HepG2 (cell line): ENCODE measurements around the gene ADGRB3. TPM values are rescaled to one million over a fixed set of nuclear protein-coding genes. Genes with fewer than 3 reads are reported as not detected.

Experiments
- ATAC-seq: fragments of 200-7000 bp; cut with Tn5 transposase; 3 replicates; pipeline ENCODE4 v1.9.1; 2020; ENCODE audit warnings: mild to moderate bottlenecking, moderate library complexity
- BruUV-seq: library from RNA; stranded (reverse); fragments of 400-500 nt; replicated peaks from 2 replicates; lab custom pipeline; 2021; lab: Mats Ljungman, UMichigan
- CTCF ChIA-PET: fragments of 300-600 bp; formaldehyde crosslinking; extraction: SDS; loops from one replicate; lab custom pipeline; 2021; ENCODE audit warnings: low total read pairs, inconsistent platforms, low intra/inter-chr PET ratio; lab: Yijun Ruan, JAX
- POLR2A ChIA-PET: fragments of 350-600 bp; sonication (Branson Sonifier 250); formaldehyde crosslinking; loops from one replicate; lab custom pipeline; 2020; ENCODE audit warnings: antibody characterized with exemption, inconsistent platforms; lab: Yijun Ruan, JAX
- DNase-seq: peaks from one replicate; pipeline ENCODE4 v3.0.0-alpha.2; 2015; ENCODE audit warnings: low spot score
- FAIRE-seq: peaks from 3 replicates; lab custom pipeline; 2011; peaks lifted over from hg19 to GRCh38; lab: Jason Lieb, UNC
- H2AFZ ChIP-seq: one replicate; pipeline ENCODE4 v1.6.1; 2011; ENCODE audit warnings: low read length, inconsistent platforms
- H3K27ac ChIP-seq: fragments of 300-600 bp; 3 replicates; pipeline ENCODE4 v1.8.0; 2011; ENCODE audit warnings: mixed run types, mild to moderate bottlenecking, mixed read lengths, low read length, inconsistent platforms; ENCODE audit not compliant: insufficient read depth; ENCODE audit errors: extremely low read length
- H3K27me3 ChIP-seq, 2 experiments: fragments of 200-600 bp in 1 of 2; 2 replicates in 1 of 2; 3 replicates in 1 of 2; pipeline versions ENCODE4 v1.6.0 to v1.8.0; 2011; ENCODE audit warnings: low read length in 2 of 2, mild to moderate bottlenecking in 2 of 2, moderate library complexity in 2 of 2, inconsistent platforms in 1 of 2; ENCODE audit not compliant: insufficient read depth in 2 of 2, control insufficient read depth in 1 of 2
- H3K36me3 ChIP-seq, 2 experiments: fragments of 200-600 bp in 1 of 2; replicated peaks in 1 of 2; 2 replicates in 1 of 2; 3 replicates in 1 of 2; pipeline versions ENCODE4 v1.5.1 to v1.8.0; 2011; ENCODE audit warnings: low read length in 2 of 2, inconsistent platforms in 1 of 2; ENCODE audit not compliant: insufficient read depth in 2 of 2, control insufficient read depth in 1 of 2
- H3K4me1 ChIP-seq: 2 replicates; pipeline ENCODE4 v1.5.1; 2012; ENCODE audit warnings: low read length, inconsistent platforms; ENCODE audit not compliant: insufficient read depth
- H3K4me2 ChIP-seq: 2 replicates; pipeline ENCODE4 v1.6.0; 2011; ENCODE audit warnings: low read depth, low read length, inconsistent platforms
- H3K4me3 ChIP-seq, 3 experiments: fragments of 200-600 bp in 1 of 3; sonication (generic), shearing (Covaris generic) in 1 of 3; replicated peaks in 1 of 3; 2 replicates each; pipeline ENCODE4 v1.5.1; 2011 to 2016; ENCODE audit warnings: low read length in 3 of 3, inconsistent platforms in 2 of 3, low read depth in 2 of 3, mild to moderate bottlenecking in 2 of 3, control low read depth in 1 of 3, mixed read lengths in 1 of 3; ENCODE audit not compliant: insufficient read depth in 1 of 3
- H3K79me2 ChIP-seq: one replicate; pipeline ENCODE4 v1.6.1; 2011; ENCODE audit warnings: low read length, inconsistent platforms; ENCODE audit not compliant: insufficient read depth
- H3K9ac ChIP-seq: 2 replicates; pipeline ENCODE4 v1.6.0; 2011; ENCODE audit warnings: mild to moderate bottlenecking, low read depth, low read length, inconsistent platforms; ENCODE audit not compliant: insufficient read depth
- H3K9me3 ChIP-seq: 2 replicates; pipeline ENCODE4 v1.5.1; 2012; ENCODE audit warnings: mild to moderate bottlenecking, low read length
- H4K20me1 ChIP-seq: 2 replicates; pipeline ENCODE4 v1.6.0; 2011; ENCODE audit warnings: inconsistent platforms, mild to moderate bottlenecking, low read length, moderate library complexity; ENCODE audit not compliant: insufficient read depth
- CSRNP1 ChIP-seq: sonication (generic); formaldehyde crosslinking; IDR thresholded peaks from 2 replicates; pipeline ENCODE4 v1.8.1; 2023; ENCODE audit warnings: mild to moderate bottlenecking, missing genetic modification reagents
- FOXK2 ChIP-seq: fragments of 450-650 bp; IDR thresholded peaks from 2 replicates; pipeline ENCODE4 v1.6.1; 2016
- GLI4 ChIP-seq: sonication (generic); formaldehyde crosslinking; IDR thresholded peaks from 2 replicates; pipeline ENCODE4 v1.5.1; 2020; ENCODE audit warnings: missing genetic modification reagents, mild to moderate bottlenecking, moderate library complexity, borderline replicate concordance
- HES4 ChIP-seq: sonication (generic); formaldehyde crosslinking; IDR thresholded peaks from 2 replicates; pipeline ENCODE4 v1.9.0; 2021; ENCODE audit warnings: mild to moderate bottlenecking, missing genetic modification reagents, borderline replicate concordance
- KAT2B ChIP-seq: fragments of 150-350 bp; IDR thresholded peaks from 2 replicates; pipeline ENCODE4 v1.6.1; 2014; ENCODE audit warnings: low read depth, low read length, borderline replicate concordance
- MATR3 ChIP-seq: sonication (generic); formaldehyde crosslinking; IDR thresholded peaks from 2 replicates; pipeline ENCODE4 v1.4.0; 2020; ENCODE audit warnings: missing genetic modification reagents
- NAIF1 ChIP-seq: sonication (generic); formaldehyde crosslinking; IDR thresholded peaks from 2 replicates; pipeline ENCODE4 v1.5.0; 2020; ENCODE audit warnings: mild to moderate bottlenecking, missing genetic modification reagents, borderline replicate concordance
- SMAD9 ChIP-seq: sonication (generic); formaldehyde crosslinking; IDR thresholded peaks from 2 replicates; pipeline ENCODE4 v1.5.1; 2020; ENCODE audit warnings: mild to moderate bottlenecking, missing genetic modification reagents
- ZMYM3 ChIP-seq: sonication (generic); formaldehyde crosslinking; IDR thresholded peaks from 2 replicates; pipeline ENCODE4 v1.5.1; 2020; ENCODE audit warnings: mild to moderate bottlenecking, missing genetic modification reagents
- ZNF382 ChIP-seq: sonication (generic); formaldehyde crosslinking; IDR thresholded peaks from 2 replicates; pipeline ENCODE4 v1.5.0; 2020; ENCODE audit warnings: missing genetic modification reagents, mild to moderate bottlenecking, borderline replicate concordance
- ZNF83 ChIP-seq: sonication (generic); formaldehyde crosslinking; IDR thresholded peaks from 2 replicates; pipeline ENCODE4 v1.4.0; 2020; ENCODE audit warnings: missing genetic modification reagents, mild to moderate bottlenecking, borderline replicate concordance
- WGBS: methylation state at CpG from one replicate; pipeline ENCODE4 v1.1.6; 2017; ENCODE audit warnings: low lambda C conversion rate; 5-methylcytosine and 5-hydroxymethylcytosine counted together
- in situ Hi-C: cut with HindIII; loops from 2 replicates; pipeline ENCODE4 v1.10.0; 2017; ENCODE audit warnings: low pct_unique_long_range_greater_than_20kb; ENCODE audit not compliant: extremely low pct_ligation_motif_present
- intact Hi-C: fragments of 100-400 bp; cut with micrococcal nuclease; formaldehyde crosslinking; loops from one replicate; pipeline ENCODE4 v1.10.0; 2022; ENCODE audit not compliant: unreplicated experiment
- polyA plus RNA-seq, 8 experiments: library from polyadenylated mRNA; depleted of rRNA in 3 of 8; stranded (reverse) in 7 of 8; unstranded in 1 of 8; fragments of >200 nt; fragmentation: Illumina TruSeq in 4 of 8; extraction: Trizol in 4 of 8; gene quantifications; 2 replicates each; pipeline versions ENCODE4 v1.2.1 to v1.2.3, GENCODE V29; 2011 to 2016; ENCODE audit warnings: low read depth in 4 of 8, missing spikeins in 1 of 8, mixed read lengths in 1 of 8; ENCODE audit not compliant: insufficient read depth in 1 of 8
- total RNA-seq, 5 experiments: library from RNA; depleted of rRNA; stranded (reverse); fragments of >200 nt; fragmentation: Illumina TruSeq; extraction: Trizol; gene quantifications; 2 replicates each; pipeline ENCODE4 v1.2.3, GENCODE V29; 2016; ENCODE audit warnings: low read depth in 1 of 5
- TF ChIP-seq, protein P1 (sequence below): IDR thresholded peaks from 2 replicates; pipeline ENCODE4 v1.6.1; 2018; ENCODE audit warnings: missing genetic modification reagents

Gene ADGRB3
- total and polyA plus RNA-seq, 2 of the 13 experiments (the other 11 are each of a cell fraction or from before 2014, with no cell fraction given) = not detected

DNA sequence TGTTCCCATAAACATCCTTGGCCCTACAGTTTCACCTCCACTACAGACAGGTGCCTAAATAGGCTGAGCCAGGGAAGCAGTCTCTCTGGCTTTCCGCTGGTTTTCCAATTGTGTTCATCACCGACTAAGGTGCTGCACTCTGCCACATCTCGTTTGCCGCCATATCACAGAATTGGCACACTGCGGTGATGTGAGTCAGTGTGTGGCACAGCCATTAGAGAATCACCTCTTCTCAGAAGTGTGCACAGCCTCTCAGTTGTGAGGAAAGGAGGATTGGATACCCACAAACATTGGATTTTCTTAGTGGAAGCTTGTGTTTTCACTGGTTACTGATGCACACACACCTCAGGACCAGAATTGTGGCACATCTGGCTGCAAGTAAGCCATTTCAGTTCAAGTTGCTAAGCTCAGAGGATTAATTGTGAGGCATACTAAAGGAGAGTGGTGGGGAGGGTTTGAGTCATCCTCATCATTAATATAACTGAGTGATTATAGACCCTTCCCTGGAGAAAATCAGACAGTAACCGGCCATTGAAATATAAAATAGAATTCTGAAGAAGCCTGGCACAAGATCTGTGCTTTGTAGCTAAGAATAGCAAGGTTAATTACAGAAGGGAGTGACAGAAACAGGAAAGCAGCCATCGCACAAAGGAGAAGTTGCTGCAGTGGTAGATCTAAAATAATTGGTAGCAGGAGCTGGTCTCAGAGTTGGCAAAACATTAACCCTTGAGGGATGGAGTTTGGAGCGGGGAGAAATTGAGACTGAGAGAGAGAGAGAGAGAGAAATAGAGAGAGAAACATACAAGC lies 654.8 kb downstream of the ADGRB3 start:
- 18% methylated on average over 8 of the region's 8 CpGs for WGBS
- POLR2A ChIA-PET = no interaction called here

DNA sequence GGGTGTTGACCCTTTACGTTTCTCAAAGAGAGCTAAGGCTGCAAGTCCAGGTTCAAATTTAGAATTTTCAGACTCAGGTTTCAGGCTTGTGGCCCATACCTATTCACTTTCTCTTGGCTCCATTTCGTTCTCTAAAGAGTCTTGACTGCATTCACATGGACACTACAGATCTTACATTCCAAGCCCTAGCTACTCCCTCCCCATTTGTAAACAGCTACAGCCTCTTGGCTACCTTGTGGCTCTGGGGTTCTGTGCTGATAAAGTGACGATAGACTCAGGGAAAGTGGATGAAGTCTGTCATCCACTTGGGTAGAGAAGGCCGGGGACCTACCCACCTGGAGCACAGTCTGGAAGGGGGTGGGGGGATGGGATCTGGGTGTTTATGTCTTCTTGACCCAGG lies 658.4 kb downstream of the ADGRB3 start:
- H3K4me2 ChIP-seq = no peak overlapping the region
- WGBS = 0% methylated on average over 4 of the region's 4 CpGs
- H3K4me1 ChIP-seq = no peaks in the 10 kb centered on the region
- TF ChIP-seq NAIF1 (CRISPR knock-in tag) = no peak
- no peak for TF ChIP-seq KAT2B
- TF ChIP-seq GLI4 (CRISPR knock-in tag) = no peak
- TF ChIP-seq CSRNP1 (CRISPR knock-in tag) = no peak
- FAIRE-seq (no peak), ATAC-seq (no peak), DNase-seq (no peak)
- H3K9ac ChIP-seq = no peak overlapping the region
- POLR2A ChIA-PET = no interaction called here
- no peaks in the 10 kb centered on the region for H3K9me3 ChIP-seq
- H3K27me3 ChIP-seq = no peaks in the 10 kb centered on the region
- H3K27ac ChIP-seq = no peak overlapping the region
- H3K4me3 ChIP-seq = no peak overlapping the region
- H4K20me1 ChIP-seq = no peaks in the 10 kb centered on the region
- CTCF ChIA-PET = no interaction called here
- H3K79me2 ChIP-seq = no peaks in the 10 kb centered on the region
- no peaks in the 10 kb centered on the region for H3K36me3 ChIP-seq
- intact Hi-C loops = no loop called here
- H2AFZ ChIP-seq = no peak overlapping the region
- BruUV-seq = no TSS peak
- in situ Hi-C loops = no loop called here

More for the DNA sequence above, 654.8 kb downstream of the ADGRB3 start:
- TF ChIP-seq ZNF83 (CRISPR knock-in tag) (no peak), ZNF382 (CRISPR knock-in tag) (no peak), HES4 (CRISPR knock-in tag) (no peak), SMAD9 (CRISPR knock-in tag) (no peak), FOXK2 (no peak), MATR3 (CRISPR knock-in tag) (no peak), ZMYM3 (CRISPR knock-in tag) (no peak)
- TF ChIP-seq, protein P1, sequence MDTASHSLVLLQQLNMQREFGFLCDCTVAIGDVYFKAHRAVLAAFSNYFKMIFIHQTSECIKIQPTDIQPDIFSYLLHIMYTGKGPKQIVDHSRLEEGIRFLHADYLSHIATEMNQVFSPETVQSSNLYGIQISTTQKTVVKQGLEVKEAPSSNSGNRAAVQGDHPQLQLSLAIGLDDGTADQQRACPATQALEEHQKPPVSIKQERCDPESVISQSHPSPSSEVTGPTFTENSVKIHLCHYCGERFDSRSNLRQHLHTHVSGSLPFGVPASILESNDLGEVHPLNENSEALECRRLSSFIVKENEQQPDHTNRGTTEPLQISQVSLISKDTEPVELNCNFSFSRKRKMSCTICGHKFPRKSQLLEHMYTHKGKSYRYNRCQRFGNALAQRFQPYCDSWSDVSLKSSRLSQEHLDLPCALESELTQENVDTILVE (CRISPR knock-in tag) = no peak
- intact Hi-C loops = no loop called here
- in situ Hi-C loops = no loop called here
- Histone ChIP-seq H3K27ac (no peak overlapping the region), H3K36me3 (no peaks in the 10 kb centered on the region), H3K4me1 (no peaks in the 10 kb centered on the region), H3K9me3 (no peaks in the 10 kb centered on the region), H3K9ac (no peak overlapping the region), H3K4me3 (no peak overlapping the region), H3K27me3 (no peaks in the 10 kb centered on the region), H3K79me2 (no peaks in the 10 kb centered on the region), H3K4me2 (no peak overlapping the region), H2AFZ (no peak overlapping the region), H4K20me1 (no peaks in the 10 kb centered on the region)
- ATAC-seq (no peak), FAIRE-seq (no peak), DNase-seq (no peak)
- CTCF ChIA-PET = no interaction called here
- no TSS peak for BruUV-seq
